Panc1 (cell line): ENCODE data around the gene KIF12.

Experiments used
- SIN3A ChIP-seq: IDR thresholded peaks from 2 replicates; pipeline ENCODE4 v1.6.1; 2012; ENCODE audit warnings: low read depth, mild to moderate bottlenecking, low read length, moderate library complexity, borderline replicate concordance; ENCODE audit not compliant: insufficient read depth
- TF ChIP-seq, protein P1 (sequence below): fragments of 450-650 bp; IDR thresholded peaks from 2 replicates; pipeline ENCODE4 v1.5.1; 2017; ENCODE audit warnings: mild to moderate bottlenecking

GRCh38 chr9:114123031-114123977, 24.2 kb upstream of the KIF12 start:
- TF ChIP-seq SIN3A: no peak
- TF ChIP-seq, protein P1, sequence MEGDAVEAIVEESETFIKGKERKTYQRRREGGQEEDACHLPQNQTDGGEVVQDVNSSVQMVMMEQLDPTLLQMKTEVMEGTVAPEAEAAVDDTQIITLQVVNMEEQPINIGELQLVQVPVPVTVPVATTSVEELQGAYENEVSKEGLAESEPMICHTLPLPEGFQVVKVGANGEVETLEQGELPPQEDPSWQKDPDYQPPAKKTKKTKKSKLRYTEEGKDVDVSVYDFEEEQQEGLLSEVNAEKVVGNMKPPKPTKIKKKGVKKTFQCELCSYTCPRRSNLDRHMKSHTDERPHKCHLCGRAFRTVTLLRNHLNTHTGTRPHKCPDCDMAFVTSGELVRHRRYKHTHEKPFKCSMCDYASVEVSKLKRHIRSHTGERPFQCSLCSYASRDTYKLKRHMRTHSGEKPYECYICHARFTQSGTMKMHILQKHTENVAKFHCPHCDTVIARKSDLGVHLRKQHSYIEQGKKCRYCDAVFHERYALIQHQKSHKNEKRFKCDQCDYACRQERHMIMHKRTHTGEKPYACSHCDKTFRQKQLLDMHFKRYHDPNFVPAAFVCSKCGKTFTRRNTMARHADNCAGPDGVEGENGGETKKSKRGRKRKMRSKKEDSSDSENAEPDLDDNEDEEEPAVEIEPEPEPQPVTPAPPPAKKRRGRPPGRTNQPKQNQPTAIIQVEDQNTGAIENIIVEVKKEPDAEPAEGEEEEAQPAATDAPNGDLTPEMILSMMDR: no peak
